K562 (cell line): ENCODE measurements around the gene ACSL6. TPM values are rescaled to one million over a fixed set of nuclear protein-coding genes. Genes with fewer than 3 reads are reported as not detected.

ENCODE experiments used
- DIDO1 ChIP-seq: fragments of 450-650 bp; IDR thresholded peaks from 2 replicates; pipeline ENCODE4 v1.6.1; 2016; ENCODE audit warnings: low read depth, missing biosample characterization, missing genetic modification characterization
- FOXJ2 ChIP-seq: fragments of 200-800 bp; sonication (Bioruptor generic); IDR thresholded peaks from 2 replicates; pipeline ENCODE4 v1.6.1; 2016; ENCODE audit warnings: missing genetic modification characterization, missing compliant biosample characterization
- HMGN3 ChIP-seq: IDR thresholded peaks from 2 replicates; pipeline ENCODE4 v1.6.1; 2011; ENCODE audit warnings: borderline replicate concordance, low read depth, mild to moderate bottlenecking, mixed read lengths, low read length; ENCODE audit not compliant: insufficient read length; ENCODE audit errors: extremely low read depth
- HNRNPL ChIP-seq: fragments of 200-400 bp; formaldehyde crosslinking; IDR thresholded peaks from 2 replicates; pipeline ENCODE4 v1.6.1; 2017; ENCODE audit warnings: low read depth, mild to moderate bottlenecking, low read length
- RERE ChIP-seq: sonication (generic); formaldehyde crosslinking; IDR thresholded peaks from 2 replicates; pipeline ENCODE4 v1.8.0; 2023; ENCODE audit warnings: missing genetic modification reagents, mild to moderate bottlenecking, borderline replicate concordance
- SLC30A9 ChIP-seq: fragments of 250-450 bp; sonication (Bioruptor Pico); IDR thresholded peaks from 2 replicates; pipeline ENCODE4 v1.8.0; 2022; ENCODE audit warnings: mild to moderate bottlenecking, moderate library complexity
- TCF7 ChIP-seq: sonication (generic); IDR thresholded peaks from 2 replicates; pipeline ENCODE4 v1.6.1; 2016; ENCODE audit warnings: antibody characterized with exemption, borderline replicate concordance
- ZNF239 ChIP-seq: fragments of 250-450 bp; sonication (Bioruptor Pico); IDR thresholded peaks from 2 replicates; pipeline ENCODE4 v1.4.0; 2020; ENCODE audit warnings: mild to moderate bottlenecking
- ZNF354B ChIP-seq: fragments of 250-450 bp; sonication (Bioruptor Pico); IDR thresholded peaks from 2 replicates; pipeline ENCODE4 v1.4.0; 2020
- polyA plus RNA-seq, 8 experiments: library from polyadenylated mRNA; depleted of rRNA in 4 of 8; stranded (reverse) in 5 of 8; unstranded in 3 of 8; fragments of >200 nt; fragmentation: Nextera tagmentation in 2 of 8; fragmentation: Illumina TruSeq in 1 of 8; extraction: Ambion mirVana in 2 of 8; extraction: Trizol in 1 of 8; gene quantifications; 2 replicates each; pipeline versions ENCODE4 v1.2.1 to v1.2.3, GENCODE V29; 2011 to 2014; ENCODE audit warnings: inconsistent platforms in 1 of 8, missing spikeins in 1 of 8
- total RNA-seq, 7 experiments: library from RNA; depleted of rRNA in 6 of 7; stranded (reverse); fragments of >200 nt in 6 of 7; fragmentation: Illumina TruSeq in 2 of 7; extraction: Trizol in 2 of 7; gene quantifications; 2 replicates each; pipeline versions ENCODE4 v1.2.1 to v1.2.3, GENCODE V29; 2011 to 2021; ENCODE audit warnings: low replicate concordance in 1 of 7
- TF ChIP-seq, protein P1 (sequence below): fragments of 450-650 bp; IDR thresholded peaks from 2 replicates; pipeline ENCODE4 v1.6.1; 2018; ENCODE audit warnings: mild to moderate bottlenecking, low read depth; ENCODE audit not compliant: partially characterized antibody
- TF ChIP-seq, protein P2 (sequence below): sonication (generic); formaldehyde crosslinking; IDR thresholded peaks from 2 replicates; pipeline ENCODE4 v1.8.1; 2023; ENCODE audit warnings: mild to moderate bottlenecking, missing genetic modification reagents
- TF ChIP-seq, protein P3 (sequence below): fragments of 200-800 bp; sonication (Bioruptor generic); IDR thresholded peaks from 2 replicates; pipeline ENCODE4 v1.6.1; 2017; ENCODE audit warnings: missing genetic modification characterization, missing compliant biosample characterization
- TF ChIP-seq, protein P4 (sequence below): fragments of 450-650 bp; IDR thresholded peaks from 2 replicates; pipeline ENCODE4 v1.6.1; 2016; ENCODE audit warnings: borderline replicate concordance

The ACSL6 gene
- total and polyA plus RNA-seq, 9 of the 15 experiments (the other 6 are each of a cell fraction or from before 2014, with no cell fraction given), result 0.50 to 1.5 (median 0.69) TPM

DNA sequence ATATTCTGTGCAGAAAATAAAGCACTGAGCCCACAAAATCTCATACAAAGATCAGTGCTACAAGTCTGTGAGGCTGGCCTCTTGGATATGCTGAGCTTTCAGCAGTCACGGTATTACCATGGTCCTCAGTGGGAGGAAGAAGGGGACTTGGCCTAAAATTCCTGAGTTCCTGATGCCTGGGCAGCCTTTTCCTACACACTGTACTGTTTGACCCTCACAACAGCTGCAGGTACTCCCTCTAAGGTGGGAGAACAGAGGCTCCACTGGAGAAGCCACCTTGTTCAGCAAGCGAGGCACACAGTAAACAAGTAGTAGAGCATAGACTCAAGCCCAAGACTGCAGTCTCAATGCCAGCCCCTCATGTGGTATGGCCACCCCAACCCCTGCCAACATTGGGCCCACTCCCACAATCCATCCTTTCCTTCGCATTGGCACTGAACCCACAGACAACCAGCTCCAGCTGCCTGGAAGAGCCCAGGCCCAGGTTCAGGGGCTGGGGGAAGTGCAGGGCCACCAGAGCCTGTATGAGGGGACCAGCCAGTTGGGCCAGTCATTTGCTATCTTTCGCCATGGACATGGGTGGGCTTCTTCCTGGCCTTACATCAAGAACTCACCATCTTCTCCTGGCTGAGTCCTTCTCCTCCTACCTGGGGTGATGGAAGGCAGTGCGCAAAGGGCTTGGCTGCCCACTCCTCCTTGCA, 14.3 kb downstream of the ACSL6 start (continued):
- TF ChIP-seq, protein P1, sequence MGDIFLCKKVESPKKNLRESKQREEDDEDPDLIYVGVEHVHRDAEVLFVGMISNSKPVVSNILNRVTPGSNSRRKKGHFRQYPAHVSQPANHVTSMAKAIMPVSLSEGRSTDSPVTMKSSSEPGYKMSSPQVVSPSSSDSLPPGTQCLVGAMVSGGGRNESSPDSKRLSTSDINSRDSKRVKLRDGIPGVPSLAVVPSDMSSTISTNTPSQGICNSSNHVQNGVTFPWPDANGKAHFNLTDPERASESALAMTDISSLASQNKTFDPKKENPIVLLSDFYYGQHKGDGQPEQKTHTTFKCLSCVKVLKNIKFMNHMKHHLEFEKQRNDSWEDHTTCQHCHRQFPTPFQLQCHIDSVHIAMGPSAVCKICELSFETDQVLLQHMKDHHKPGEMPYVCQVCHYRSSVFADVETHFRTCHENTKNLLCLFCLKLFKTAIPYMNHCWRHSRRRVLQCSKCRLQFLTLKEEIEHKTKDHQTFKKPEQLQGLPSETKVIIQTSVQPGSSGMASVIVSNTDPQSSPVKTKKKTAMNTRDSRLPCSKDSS, result no peak
- TF ChIP-seq ZNF239 (no peak), ZNF354B (no peak), SLC30A9 (no peak), HNRNPL (no peak), FOXJ2 (0 out of 2 replicates have a peak, but pooled peaks have one; percentile 8), HMGN3 (peak; percentile 18), RERE (CRISPR knock-in tag) (no peak), DIDO1 (tag) (no peak), TCF7 (no peak)
- TF ChIP-seq, protein P2, sequence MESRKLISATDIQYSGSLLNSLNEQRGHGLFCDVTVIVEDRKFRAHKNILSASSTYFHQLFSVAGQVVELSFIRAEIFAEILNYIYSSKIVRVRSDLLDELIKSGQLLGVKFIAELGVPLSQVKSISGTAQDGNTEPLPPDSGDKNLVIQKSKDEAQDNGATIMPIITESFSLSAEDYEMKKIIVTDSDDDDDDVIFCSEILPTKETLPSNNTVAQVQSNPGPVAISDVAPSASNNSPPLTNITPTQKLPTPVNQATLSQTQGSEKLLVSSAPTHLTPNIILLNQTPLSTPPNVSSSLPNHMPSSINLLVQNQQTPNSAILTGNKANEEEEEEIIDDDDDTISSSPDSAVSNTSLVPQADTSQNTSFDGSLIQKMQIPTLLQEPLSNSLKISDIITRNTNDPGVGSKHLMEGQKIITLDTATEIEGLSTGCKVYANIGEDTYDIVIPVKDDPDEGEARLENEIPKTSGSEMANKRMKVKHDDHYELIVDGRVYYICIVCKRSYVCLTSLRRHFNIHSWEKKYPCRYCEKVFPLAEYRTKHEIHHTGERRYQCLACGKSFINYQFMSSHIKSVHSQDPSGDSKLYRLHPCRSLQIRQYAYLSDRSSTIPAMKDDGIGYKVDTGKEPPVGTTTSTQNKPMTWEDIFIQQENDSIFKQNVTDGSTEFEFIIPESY, result no peak
- TF ChIP-seq, protein P3, sequence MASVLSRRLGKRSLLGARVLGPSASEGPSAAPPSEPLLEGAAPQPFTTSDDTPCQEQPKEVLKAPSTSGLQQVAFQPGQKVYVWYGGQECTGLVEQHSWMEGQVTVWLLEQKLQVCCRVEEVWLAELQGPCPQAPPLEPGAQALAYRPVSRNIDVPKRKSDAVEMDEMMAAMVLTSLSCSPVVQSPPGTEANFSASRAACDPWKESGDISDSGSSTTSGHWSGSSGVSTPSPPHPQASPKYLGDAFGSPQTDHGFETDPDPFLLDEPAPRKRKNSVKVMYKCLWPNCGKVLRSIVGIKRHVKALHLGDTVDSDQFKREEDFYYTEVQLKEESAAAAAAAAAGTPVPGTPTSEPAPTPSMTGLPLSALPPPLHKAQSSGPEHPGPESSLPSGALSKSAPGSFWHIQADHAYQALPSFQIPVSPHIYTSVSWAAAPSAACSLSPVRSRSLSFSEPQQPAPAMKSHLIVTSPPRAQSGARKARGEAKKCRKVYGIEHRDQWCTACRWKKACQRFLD (CRISPR knock-in tag), result 0 out of 2 replicates have a peak, but pooled peaks have one; percentile 8
- TF ChIP-seq, protein P4, sequence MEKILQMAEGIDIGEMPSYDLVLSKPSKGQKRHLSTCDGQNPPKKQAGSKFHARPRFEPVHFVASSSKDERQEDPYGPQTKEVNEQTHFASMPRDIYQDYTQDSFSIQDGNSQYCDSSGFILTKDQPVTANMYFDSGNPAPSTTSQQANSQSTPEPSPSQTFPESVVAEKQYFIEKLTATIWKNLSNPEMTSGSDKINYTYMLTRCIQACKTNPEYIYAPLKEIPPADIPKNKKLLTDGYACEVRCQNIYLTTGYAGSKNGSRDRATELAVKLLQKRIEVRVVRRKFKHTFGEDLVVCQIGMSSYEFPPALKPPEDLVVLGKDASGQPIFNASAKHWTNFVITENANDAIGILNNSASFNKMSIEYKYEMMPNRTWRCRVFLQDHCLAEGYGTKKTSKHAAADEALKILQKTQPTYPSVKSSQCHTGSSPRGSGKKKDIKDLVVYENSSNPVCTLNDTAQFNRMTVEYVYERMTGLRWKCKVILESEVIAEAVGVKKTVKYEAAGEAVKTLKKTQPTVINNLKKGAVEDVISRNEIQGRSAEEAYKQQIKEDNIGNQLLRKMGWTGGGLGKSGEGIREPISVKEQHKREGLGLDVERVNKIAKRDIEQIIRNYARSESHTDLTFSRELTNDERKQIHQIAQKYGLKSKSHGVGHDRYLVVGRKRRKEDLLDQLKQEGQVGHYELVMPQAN, result no peak
